Measurements from ENCODE around the gene RAB11FIP4.

- TF ChIP-seq CTCF (IDR thresholded peaks at IDR 0.05) (no peak), POLR2A (IDR thresholded peaks at IDR 0.05) (no peak)
Measured at GRCh38 chr17:31562376-31562840, 170.9 kb downstream of the RAB11FIP4 start.
